NCI-H460 (cell line): ENCODE results near the gene EML1. TPM values are rescaled to one million over a fixed set of nuclear protein-coding genes. Genes with fewer than 3 reads are reported as not detected.

Experiments used
- DNase-seq: peaks from one replicate; pipeline ENCODE4 v3.0.0-alpha.2; 2016; ENCODE audit warnings: low read depth; ENCODE audit errors: extremely low read depth
- total RNA-seq: library from RNA; depleted of rRNA; stranded (reverse); fragments of >200 nt; shearing (Covaris generic); gene quantifications from 2 replicates; pipeline ENCODE4 v1.2.3, GENCODE V29; 2014

The EML1 gene
- total RNA-seq, 1 experiment from 2014 or later, result 9.7 TPM

DNA sequence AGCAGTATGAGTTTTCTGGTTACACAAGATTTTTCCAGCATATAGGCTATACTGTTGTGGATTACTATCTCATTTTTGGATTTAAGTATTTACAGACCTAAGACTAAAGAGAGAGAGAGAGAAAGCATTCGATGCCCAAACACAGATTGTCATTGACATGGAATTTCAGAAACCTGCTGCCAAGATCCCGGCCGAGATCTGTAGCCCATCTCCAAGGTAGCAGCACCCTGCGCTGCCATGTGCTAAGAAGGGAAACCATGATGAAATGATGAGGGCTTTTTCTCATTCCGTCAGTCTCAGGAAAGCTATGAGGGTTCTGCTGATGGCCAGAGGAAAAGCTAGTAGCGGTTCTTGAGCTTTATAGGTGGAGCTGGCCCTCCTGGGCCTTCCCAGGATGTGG is 136.4 kb downstream of the EML1 start:
- no peak for DNase-seq

GRCh38 chr14:99930420-99931274 is 137.4 kb downstream of the EML1 start:
- DNase-seq, result no peak

DNA sequence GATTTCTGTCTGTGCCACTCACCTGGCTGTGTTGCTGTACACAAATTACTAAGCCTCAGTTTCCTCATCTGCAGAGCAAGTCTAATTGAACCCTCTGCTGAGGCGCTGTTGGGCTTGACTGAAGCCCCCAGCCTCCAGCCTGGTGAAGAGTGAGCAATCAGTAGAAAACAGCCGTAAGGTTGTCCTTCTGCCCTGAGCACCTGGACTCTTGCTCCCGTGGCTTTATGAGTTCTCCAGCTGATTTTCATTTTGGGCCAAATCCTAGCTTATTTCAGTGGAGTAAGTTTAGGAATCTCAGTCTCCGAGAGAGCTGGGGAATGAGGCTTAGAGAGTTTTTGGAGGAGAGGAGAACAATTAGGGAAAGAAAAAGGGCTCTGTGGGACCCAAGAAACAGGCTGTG is 138.1 kb downstream of the EML1 start:
- no peak for DNase-seq

DNA sequence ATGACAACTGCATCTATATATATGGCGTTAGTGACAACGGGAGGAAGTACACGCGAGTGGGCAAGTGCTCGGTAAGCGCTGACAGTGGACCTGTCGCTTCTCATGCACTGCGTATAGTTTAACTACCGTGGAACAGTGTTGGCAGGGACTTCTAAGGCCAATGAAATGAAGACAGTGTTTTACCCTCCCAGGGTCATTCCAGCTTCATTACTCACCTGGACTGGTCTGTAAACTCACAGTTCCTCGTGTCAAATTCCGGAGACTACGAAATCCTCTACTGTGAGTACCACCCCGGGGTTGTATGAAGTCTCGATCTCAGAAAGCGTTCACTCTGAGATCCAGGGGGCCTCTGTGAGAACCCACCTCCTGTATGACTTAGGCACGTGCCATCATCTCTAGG is 142.8 kb downstream of the EML1 start:
- no peak for DNase-seq

DNA sequence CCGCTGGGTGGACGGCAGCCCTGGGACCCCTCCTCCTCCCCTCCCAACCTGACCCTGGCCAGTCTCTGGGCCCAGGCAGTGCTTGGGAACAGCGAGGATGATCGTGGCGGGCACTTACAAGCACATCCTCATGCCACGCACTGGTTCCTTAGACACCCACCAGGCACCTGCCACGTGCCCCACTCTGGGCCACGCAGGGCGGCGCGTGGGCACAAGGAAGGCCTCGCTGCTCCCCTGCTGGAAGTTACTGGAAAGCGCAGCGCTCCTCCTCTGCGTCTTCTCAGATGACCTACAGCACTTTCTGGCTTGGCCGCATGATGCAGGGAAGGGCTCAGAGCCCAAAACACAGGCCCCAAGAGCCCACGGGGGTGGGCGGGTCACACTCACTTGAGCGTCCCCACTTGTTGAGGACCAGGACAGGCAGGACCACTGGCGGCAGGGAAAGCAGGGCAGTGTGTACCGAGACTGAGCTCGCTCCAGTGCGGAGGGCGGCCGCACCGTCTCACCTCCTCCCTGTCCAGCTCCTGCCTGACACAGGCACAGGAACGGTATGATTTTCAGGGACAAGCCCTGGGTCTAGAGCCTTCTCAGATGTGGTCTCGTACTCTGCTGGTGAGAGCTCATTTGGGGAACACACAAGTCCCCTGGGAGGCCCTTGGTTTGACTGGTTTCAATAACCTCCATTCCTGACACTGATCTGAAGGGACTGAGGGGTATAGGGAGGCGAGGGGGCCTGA is 143.7 kb downstream of the EML1 start:
- no peak for DNase-seq

DNA sequence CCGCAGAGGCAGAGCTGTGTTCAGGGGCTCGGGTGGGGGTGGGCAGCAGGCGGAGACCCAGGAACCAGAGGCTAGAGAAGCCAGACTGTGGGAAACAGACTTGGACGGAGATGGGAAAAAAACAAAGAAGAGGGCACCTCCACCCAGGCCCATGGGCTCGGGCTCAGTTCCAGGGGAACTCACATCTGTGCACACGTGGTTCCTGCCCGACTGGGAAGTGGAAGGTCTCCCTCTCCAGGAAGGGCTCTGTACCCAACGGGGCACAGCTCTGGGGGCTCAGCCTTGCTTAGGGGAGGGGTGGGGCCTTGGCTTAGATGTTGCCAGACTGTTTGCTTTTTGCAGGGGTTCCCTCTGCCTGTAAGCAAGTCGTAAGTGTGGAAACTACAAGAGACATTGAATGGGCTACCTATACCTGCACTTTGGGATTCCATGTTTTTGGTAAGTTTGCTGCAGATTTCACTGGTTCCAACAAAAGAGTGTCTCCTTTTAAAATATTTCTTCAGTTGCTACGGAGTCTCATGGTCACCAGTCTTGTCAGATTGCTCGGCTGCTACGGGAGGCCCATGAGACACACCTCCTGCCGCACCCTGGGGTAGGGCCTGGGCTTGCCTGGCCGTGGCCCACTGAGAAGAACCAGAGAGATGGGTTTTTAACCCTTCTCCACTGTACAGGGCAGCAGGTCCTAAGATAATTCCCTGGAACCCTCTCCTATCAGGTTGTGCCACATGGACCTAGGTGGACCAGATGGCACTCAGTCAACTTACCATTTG is 144.4 kb downstream of the EML1 start:
- no peak for DNase-seq

- DNase-seq, result no peak
These were observed 145.2 kb downstream of the EML1 start for GRCh38 chr14:99938376-99938775.

- DNase-seq, result no peak
These were observed 145.7 kb downstream of the EML1 start for GRCh38 chr14:99938896-99939295.

- DNase-seq, result no peak
These were observed 146.2 kb downstream of the EML1 start for GRCh38 chr14:99939421-99939820.

- DNase-seq, result no peak
These were observed 146.9 kb downstream of the EML1 start for GRCh38 chr14:99940064-99940463.

- DNase-seq, result no peak
These were observed 148.0 kb downstream of the EML1 start for GRCh38 chr14:99941211-99941610.

- no peak for DNase-seq
These were observed 150.4 kb downstream of the EML1 start for GRCh38 chr14:99943620-99944019.

GRCh38 chr14:99944241-99944651 is 151.0 kb downstream of the EML1 start:
- DNase-seq, result no peak

GRCh38 chr14:99945732-99946651 is 152.8 kb downstream of the EML1 start:
- no peak for DNase-seq

DNA sequence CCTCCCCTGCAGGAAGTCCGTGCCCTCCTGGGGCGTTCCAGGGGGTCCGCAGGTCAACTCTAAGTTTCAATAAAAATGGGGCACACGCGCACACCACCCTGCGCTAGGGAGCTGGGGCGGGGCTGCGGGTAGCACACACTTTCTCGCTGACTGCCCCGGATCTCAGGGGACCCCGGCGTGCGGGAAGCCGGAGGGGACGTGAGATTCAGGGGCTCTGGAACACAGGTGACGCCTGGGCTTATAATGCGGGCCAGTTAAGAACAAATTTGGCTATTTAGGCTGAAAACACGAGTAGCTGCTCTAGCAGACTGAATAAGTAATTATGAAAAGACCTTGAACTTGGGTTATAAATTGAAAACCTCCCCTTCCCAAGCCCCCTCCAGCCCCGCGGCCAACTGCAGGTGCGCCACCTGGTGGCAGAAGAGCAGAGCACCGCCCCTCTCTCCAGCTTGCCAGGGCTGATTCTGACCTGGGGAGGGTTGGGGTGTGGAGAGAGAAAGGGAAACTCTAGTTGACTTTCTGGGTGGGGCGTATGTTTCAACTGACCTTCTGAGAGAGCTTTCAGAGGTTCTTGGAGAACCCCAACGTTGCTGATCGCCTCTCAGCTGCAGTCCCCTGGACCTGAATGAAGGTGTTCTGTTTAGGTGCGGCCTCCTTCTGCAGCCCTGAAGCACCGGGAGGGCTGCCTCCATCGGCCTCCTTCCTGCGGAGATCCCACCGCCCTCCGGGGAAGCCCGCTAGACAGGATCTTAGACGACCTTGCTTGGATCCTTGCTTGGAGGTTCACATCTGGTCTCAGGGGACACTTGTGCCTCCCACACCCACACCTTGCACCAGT is 153.7 kb downstream of the EML1 start:
- peak; percentile 17 for DNase-seq

- DNase-seq, result no peak
These were observed 154.5 kb downstream of the EML1 start for GRCh38 chr14:99947695-99948094.

GRCh38 chr14:99949011-99949732 is 156.0 kb downstream of the EML1 start:
- peak; percentile 18 for DNase-seq

GRCh38 chr14:99950181-99950580 is 157.0 kb downstream of the EML1 start:
- no peak for DNase-seq

DNA sequence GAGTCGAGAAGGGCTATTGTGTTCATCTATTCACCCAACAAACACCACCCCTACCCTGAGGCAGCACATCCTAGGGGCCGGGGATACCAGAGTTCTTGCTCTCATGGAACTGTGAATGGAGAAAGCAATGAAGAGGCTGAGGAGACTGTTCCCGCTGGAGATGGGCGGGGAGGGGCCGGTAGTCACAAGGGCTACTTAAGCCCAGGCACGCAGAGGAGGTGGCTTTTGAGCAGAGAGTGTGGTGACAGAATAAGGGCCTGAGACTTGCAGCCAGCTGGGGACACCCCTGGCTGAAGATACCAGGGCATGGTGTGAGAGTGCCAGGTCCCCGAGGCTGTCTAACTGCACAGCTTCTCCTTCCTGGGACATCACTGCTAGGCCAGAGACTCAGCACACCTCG is 157.9 kb downstream of the EML1 start:
- no peak for DNase-seq
